HEK293T (cell line): ENCODE data around the gene SYDE2.
"Not testable (repeated sequence)": the region's sequence is repeated elsewhere in the genome, so short reads cannot be mapped to it uniquely, and the experiment has no call there.

Source experiments
- CTCF ChIA-PET: fragments of 350-600 bp; formaldehyde crosslinking; extraction: SDS; loops from one replicate; lab custom pipeline; 2021; ENCODE audit warnings: antibody characterized with exemption, inconsistent platforms; lab: Yijun Ruan, JAX
- POLR2A ChIA-PET: fragments of 350-600 bp; formaldehyde crosslinking; extraction: SDS; loops from one replicate; lab custom pipeline; 2020; ENCODE audit warnings: antibody characterized with exemption, inconsistent platforms; lab: Yijun Ruan, JAX
- DNase-seq: peaks from one replicate; pipeline ENCODE4 v3.0.0; 2012; ENCODE audit warnings: mixed read lengths; ENCODE audit errors: extremely low spot score
- ARNT ChIP-seq: fragments of 450-650 bp; IDR thresholded peaks from 2 replicates; pipeline ENCODE4 v1.6.1; 2017; ENCODE audit warnings: mild to moderate bottlenecking
- BHLHE40 ChIP-seq: fragments of 450-650 bp; IDR thresholded peaks from 2 replicates; pipeline ENCODE4 v1.6.1; 2016; ENCODE audit warnings: mild to moderate bottlenecking, moderate library complexity, borderline replicate concordance
- CTBP1 ChIP-seq: fragments of 450-650 bp; IDR thresholded peaks from 2 replicates; pipeline ENCODE4 v1.6.1; 2016; ENCODE audit warnings: borderline replicate concordance
- ELF4 ChIP-seq: fragments of 450-650 bp; IDR thresholded peaks from 2 replicates; pipeline ENCODE4 v1.6.1; 2017; ENCODE audit warnings: antibody characterized with exemption
- FOXA1 ChIP-seq: fragments of 450-650 bp; IDR thresholded peaks from 2 replicates; pipeline ENCODE4 v1.6.1; 2016; ENCODE audit warnings: mild to moderate bottlenecking
- FOXK2 ChIP-seq: fragments of 450-650 bp; IDR thresholded peaks from 2 replicates; pipeline ENCODE4 v1.6.1; 2016; ENCODE audit warnings: mild to moderate bottlenecking
- FOXM1 ChIP-seq: fragments of 450-650 bp; IDR thresholded peaks from 2 replicates; pipeline ENCODE4 v1.6.1; 2017; ENCODE audit warnings: mild to moderate bottlenecking, borderline replicate concordance
- HDGF ChIP-seq: fragments of 450-650 bp; IDR thresholded peaks from 2 replicates; pipeline ENCODE4 v1.6.1; 2017; ENCODE audit warnings: antibody characterized with exemption, borderline replicate concordance
- L3MBTL2 ChIP-seq: fragments of 450-650 bp; conservative IDR thresholded peaks from 2 replicates; pipeline ENCODE4 v1.6.1; 2016; ENCODE audit warnings: mild to moderate bottlenecking
- LEF1 ChIP-seq: fragments of 450-650 bp; IDR thresholded peaks from 2 replicates; pipeline ENCODE4 v1.6.1; 2017; ENCODE audit warnings: mild to moderate bottlenecking, borderline replicate concordance
- NFRKB ChIP-seq: fragments of 450-650 bp; IDR thresholded peaks from 2 replicates; pipeline ENCODE4 v1.6.1; 2016; ENCODE audit warnings: mild to moderate bottlenecking, moderate library complexity
- PKNOX1 ChIP-seq: fragments of 450-650 bp; IDR thresholded peaks from 2 replicates; pipeline ENCODE4 v1.6.1; 2016
- SP1 ChIP-seq: fragments of 450-650 bp; IDR thresholded peaks from 2 replicates; pipeline ENCODE4 v1.6.1; 2017
- SUZ12 ChIP-seq: fragments of 450-650 bp; IDR thresholded peaks from 2 replicates; pipeline ENCODE4 v1.6.1; 2016; ENCODE audit warnings: mild to moderate bottlenecking
- TARDBP ChIP-seq: fragments of 450-650 bp; IDR thresholded peaks from 2 replicates; pipeline ENCODE4 v1.6.1; 2016
- ZNF384 ChIP-seq: fragments of 450-650 bp; IDR thresholded peaks from 2 replicates; pipeline ENCODE4 v1.6.1; 2016

SYDE2 gene

GRCh38 chr1:85151446-85151845 lies 49.4 kb downstream of the SYDE2 start:
- no peak for TF ChIP-seq FOXA1
- TF ChIP-seq PKNOX1, result 0 out of 2 replicates have a peak, but pooled peaks have one; percentile 43
- ChIA-PET CTCF (interaction anchor here (1.1 kb wide), 1 partner anchor 103 kb away, joined by 4 read pairs; no protein-coding TSS in a partner anchor), POLR2A (no interaction called here)
- DNase-seq, result no peak

- ChIA-PET POLR2A (no interaction called here), CTCF (no interaction called here)
Measured at GRCh38 chr1:85149805-85150204, 51.0 kb downstream of the SYDE2 start.

GRCh38 chr1:85148524-85149250 lies 52.1 kb downstream of the SYDE2 start:
- ChIA-PET CTCF (no interaction called here), POLR2A (no interaction called here)
- no peak for DNase-seq
- TF ChIP-seq FOXK2 (no peak), PKNOX1 (no peak), ZNF384 (no peak), ELF4 (no peak), FOXA1 (no peak), SUZ12 (no peak), L3MBTL2 (no peak), TARDBP (no peak), HDGF (no peak), NFRKB (no peak), ARNT (no peak), BHLHE40 (no peak), FOXM1 (no peak), LEF1 (no peak), SP1 (no peak), CTBP1 (no peak)

More at GRCh38 chr1:85149805-85150204, 51.0 kb downstream of the SYDE2 start:
- DNase-seq, result no peak
- TF ChIP-seq HDGF, result no peak
- no peak for TF ChIP-seq L3MBTL2
- TF ChIP-seq FOXM1, result no peak
- TF ChIP-seq ZNF384, result no peak
- TF ChIP-seq ELF4, result no peak
- TF ChIP-seq NFRKB, result no peak
- no peak for TF ChIP-seq SUZ12
- no peak for TF ChIP-seq ARNT
- TF ChIP-seq FOXK2, result no peak
- TF ChIP-seq TARDBP, result no peak
- no peak for TF ChIP-seq PKNOX1
- TF ChIP-seq SP1, result no peak
- TF ChIP-seq FOXA1, result no peak
- no peak for TF ChIP-seq LEF1
- no peak for TF ChIP-seq BHLHE40
- TF ChIP-seq CTBP1, result no peak

- TF ChIP-seq FOXA1 (no peak), ELF4 (no peak), TARDBP (no peak), PKNOX1 (no peak), L3MBTL2 (no peak), ARNT (no peak), FOXK2 (no peak), SUZ12 (no peak), CTBP1 (no peak), FOXM1 (no peak), HDGF (no peak), NFRKB (no peak), ZNF384 (no peak)
- DNase-seq, result no peak
- ChIA-PET CTCF (no interaction called here), POLR2A (no interaction called here)
Measured at GRCh38 chr1:85146972-85147359, 53.9 kb downstream of the SYDE2 start.

GRCh38 chr1:85146298-85146971 lies 54.4 kb downstream of the SYDE2 start:
- DNase-seq, CTCF ChIA-PET, POLR2A ChIA-PET: not testable (repeated sequence)

- ChIA-PET CTCF (interaction anchor here (0.8 kb wide), 1 partner anchor 199 kb away, joined by 4 read pairs; no protein-coding TSS in a partner anchor), POLR2A (no interaction called here)
- no peak for DNase-seq
- TF ChIP-seq PKNOX1 (no peak), LEF1 (no peak), HDGF (no peak), FOXM1 (no peak), CTBP1 (no peak)
Measured at GRCh38 chr1:85144351-85144750, 56.5 kb downstream of the SYDE2 start.
